H1 (cell line): ENCODE results near the gene NXPH1. TPM values are rescaled to one million over a fixed set of nuclear protein-coding genes. Genes with fewer than 3 reads are reported as not detected.

ENCODE experiments used
- BACH1 ChIP-seq: IDR thresholded peaks from 2 replicates; pipeline ENCODE4 v1.6.1; 2012; ENCODE audit warnings: low read length, improper control_type of control experiment
- BRCA1 ChIP-seq: IDR thresholded peaks from 2 replicates; pipeline ENCODE4 v1.6.1; 2012; ENCODE audit warnings: low read depth, low read length, improper control_type of control experiment
- CREB1 ChIP-seq: IDR thresholded peaks from 2 replicates; pipeline ENCODE4 v1.6.1; 2012; ENCODE audit warnings: inconsistent platforms
- EP300 ChIP-seq, 2 experiments: IDR thresholded peaks; 1 replicate in 1 of 2; 2 replicates in 1 of 2; pipeline ENCODE4 v1.6.1; 2011 to 2012; ENCODE audit warnings: low read depth in 2 of 2, low read length in 2 of 2, mild to moderate bottlenecking in 2 of 2, borderline replicate concordance in 1 of 2, inconsistent platforms in 1 of 2, moderate library complexity in 1 of 2
- EZH2 ChIP-seq: fragments of 200-600 bp; sonication (generic); IDR thresholded peaks from 2 replicates; pipeline ENCODE4 v1.7.1; 2012; ENCODE audit warnings: low read depth, mild to moderate bottlenecking, moderate library complexity, low read length, inconsistent platforms; ENCODE audit not compliant: severe bottlenecking
- HDAC2 ChIP-seq, 2 experiments: fragments of 300-600 bp in 1 of 2; sonication (generic) in 1 of 2; IDR thresholded peaks; 2 replicates each; pipeline ENCODE4 v1.6.1; 2011 to 2012; ENCODE audit warnings: low read depth in 2 of 2, low read length in 2 of 2, mild to moderate bottlenecking in 2 of 2, moderate library complexity in 2 of 2, borderline replicate concordance in 1 of 2, inconsistent platforms in 1 of 2
- JUN ChIP-seq: IDR thresholded peaks from 2 replicates; pipeline ENCODE4 v1.6.1; 2011; ENCODE audit warnings: low read depth, mild to moderate bottlenecking, improper control_type of control experiment, low read length
- JUND ChIP-seq: IDR thresholded peaks from 2 replicates; pipeline ENCODE4 v1.6.1; 2011; ENCODE audit warnings: mild to moderate bottlenecking, improper control_type of control experiment, low read length
- KDM1A ChIP-seq: fragments of 200-600, 300-600 bp; sonication (generic); IDR thresholded peaks from 2 replicates; pipeline ENCODE4 v1.7.1; 2016; ENCODE audit warnings: mild to moderate bottlenecking, low read length, borderline replicate concordance
- POLR2AphosphoS5 ChIP-seq: IDR thresholded peaks from 2 replicates; pipeline ENCODE4 v1.6.1; 2011; ENCODE audit warnings: low read depth, low read length
- RBBP5 ChIP-seq: IDR thresholded peaks from 2 replicates; pipeline ENCODE4 v1.7.1; 2012; ENCODE audit warnings: low read depth, mild to moderate bottlenecking, inconsistent platforms, low read length, moderate library complexity, borderline replicate concordance
- SIN3A ChIP-seq, 2 experiments: IDR thresholded peaks in 1 of 2; conservative IDR thresholded peaks in 1 of 2; 2 replicates each; pipeline ENCODE4 v1.6.1; 2011 to 2012; ENCODE audit warnings: low read length in 2 of 2, improper control_type of control experiment in 1 of 2, low read depth in 1 of 2, mild to moderate bottlenecking in 1 of 2
- SIRT6 ChIP-seq: IDR thresholded peaks from one replicate; pipeline ENCODE4 v1.7.1; 2012; ENCODE audit warnings: low read length, inconsistent platforms
- SP2 ChIP-seq: IDR thresholded peaks from 2 replicates; pipeline ENCODE4 v1.6.1; 2012; ENCODE audit warnings: mild to moderate bottlenecking, low read length, inconsistent platforms
- SP4 ChIP-seq: IDR thresholded peaks from 2 replicates; pipeline ENCODE4 v1.6.1; 2012; ENCODE audit warnings: low read length, inconsistent platforms
- YY1 ChIP-seq: IDR thresholded peaks from 2 replicates; pipeline ENCODE4 v1.6.1; 2011; ENCODE audit warnings: low read depth, mild to moderate bottlenecking, low read length
- polyA plus RNA-seq, 7 experiments: library from polyadenylated mRNA; depleted of rRNA in 3 of 7; stranded (reverse) in 5 of 7; unstranded in 2 of 7; fragments of >200 nt in 5 of 7; fragments of 200-250 nt in 2 of 7; gene quantifications; 1 replicate in 5 of 7; 2 replicates in 1 of 7; 4 replicates in 1 of 7; pipeline versions ENCODE4 v1.2.1 to v1.2.3, GENCODE V29; 2011 to 2013; ENCODE audit warnings: missing spikeins in 2 of 7, mixed read lengths in 2 of 7
- total RNA-seq: library from RNA; stranded (reverse); fragmentation: NEBNext Ultra II Directional; extraction: Animal tissue kit (Norgen Biotek cat#: 25700); gene quantifications from 2 replicates; pipeline ENCODE4 v1.2.1, GENCODE V29; 2021
- TF ChIP-seq, protein P1 (sequence below): IDR thresholded peaks from 2 replicates; pipeline ENCODE4 v1.6.1; 2011; ENCODE audit warnings: low read length, improper control_type of control experiment
- TF ChIP-seq, protein P2 (sequence below), 3 experiments: IDR thresholded peaks; 1 replicate in 2 of 3; 2 replicates in 1 of 3; pipeline versions ENCODE4 v1.5.1 to v1.6.1; 2011; ENCODE audit warnings: low read length in 3 of 3, mild to moderate bottlenecking in 3 of 3, inconsistent platforms in 2 of 3, low read depth in 1 of 3, moderate library complexity in 1 of 3; ENCODE audit not compliant: insufficient read depth in 1 of 3; ENCODE audit errors: control extremely low read depth in 1 of 3
- TF ChIP-seq, protein P3 (sequence below): IDR thresholded peaks from 2 replicates; pipeline ENCODE4 v1.6.1; 2012; ENCODE audit warnings: inconsistent platforms

NXPH1 gene
- total and polyA plus RNA-seq, 2 of the 8 experiments (the other 6 are each of a cell fraction or from before 2014, with no cell fraction given), result 0.14 to 1.0 TPM

DNA sequence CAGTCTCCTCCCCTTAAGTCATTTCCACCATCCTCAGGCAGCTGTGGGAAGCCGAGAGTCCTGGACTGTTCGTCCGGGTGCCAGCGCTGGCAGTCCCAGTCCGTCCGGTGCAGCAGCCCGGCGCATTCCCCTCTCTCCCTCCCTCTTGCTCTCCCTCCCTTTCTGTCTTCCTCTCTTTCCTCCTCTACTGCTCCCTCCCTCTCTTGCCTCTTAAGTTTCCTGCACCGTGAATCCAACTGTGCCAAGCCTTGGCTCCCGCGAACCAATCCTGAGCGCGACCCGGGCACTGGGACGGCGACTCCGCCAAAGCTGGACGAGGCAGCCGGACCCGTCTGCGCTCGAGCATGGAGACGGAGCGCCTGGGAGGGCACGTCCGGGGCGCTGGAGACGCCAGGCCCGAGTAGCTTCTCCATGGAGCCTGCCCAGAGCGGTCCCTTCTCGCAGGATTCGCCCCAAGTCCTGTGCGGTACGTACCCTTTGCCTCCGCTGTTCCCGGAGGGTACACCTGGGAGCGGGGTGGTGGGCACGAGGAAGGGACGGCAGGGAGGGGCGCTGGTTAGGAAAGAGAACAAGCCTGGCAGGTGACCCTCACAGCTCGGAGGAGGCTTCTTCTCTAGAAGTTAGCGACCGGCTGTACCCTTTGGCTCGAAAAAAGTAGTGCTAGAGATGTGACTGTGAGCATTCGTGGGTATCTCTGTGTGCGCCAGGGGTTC is 1.0 kb downstream of the NXPH1 start (continued):
- TF ChIP-seq EP300 (IDR thresholded peaks at IDR 0.05; ENCODE audit: borderline replicate concordance in 1 of 2, low read depth in 2 of 2, low read length in 2 of 2), result no peak
- no peak for TF ChIP-seq SIRT6
- TF ChIP-seq, protein P1, sequence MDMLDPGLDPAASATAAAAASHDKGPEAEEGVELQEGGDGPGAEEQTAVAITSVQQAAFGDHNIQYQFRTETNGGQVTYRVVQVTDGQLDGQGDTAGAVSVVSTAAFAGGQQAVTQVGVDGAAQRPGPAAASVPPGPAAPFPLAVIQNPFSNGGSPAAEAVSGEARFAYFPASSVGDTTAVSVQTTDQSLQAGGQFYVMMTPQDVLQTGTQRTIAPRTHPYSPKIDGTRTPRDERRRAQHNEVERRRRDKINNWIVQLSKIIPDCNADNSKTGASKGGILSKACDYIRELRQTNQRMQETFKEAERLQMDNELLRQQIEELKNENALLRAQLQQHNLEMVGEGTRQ, result no peak
- TF ChIP-seq SP4, result no peak
- TF ChIP-seq SIN3A (conservative IDR thresholded peaks at IDR 0.05 in 1 of 2, IDR thresholded peaks at IDR 0.05 in 1 of 2; ENCODE audit: low read depth in 1 of 2, low read length in 2 of 2), result peak; percentile 10 to 68; a peak in 2 of 4 replicates
- no peak for TF ChIP-seq KDM1A
- no peak for TF ChIP-seq EZH2
- TF ChIP-seq BRCA1, result no peak
- TF ChIP-seq SP2, result no peak
- no peak for TF ChIP-seq POLR2AphosphoS5
- TF ChIP-seq BACH1, result no peak
- TF ChIP-seq, protein P2, sequence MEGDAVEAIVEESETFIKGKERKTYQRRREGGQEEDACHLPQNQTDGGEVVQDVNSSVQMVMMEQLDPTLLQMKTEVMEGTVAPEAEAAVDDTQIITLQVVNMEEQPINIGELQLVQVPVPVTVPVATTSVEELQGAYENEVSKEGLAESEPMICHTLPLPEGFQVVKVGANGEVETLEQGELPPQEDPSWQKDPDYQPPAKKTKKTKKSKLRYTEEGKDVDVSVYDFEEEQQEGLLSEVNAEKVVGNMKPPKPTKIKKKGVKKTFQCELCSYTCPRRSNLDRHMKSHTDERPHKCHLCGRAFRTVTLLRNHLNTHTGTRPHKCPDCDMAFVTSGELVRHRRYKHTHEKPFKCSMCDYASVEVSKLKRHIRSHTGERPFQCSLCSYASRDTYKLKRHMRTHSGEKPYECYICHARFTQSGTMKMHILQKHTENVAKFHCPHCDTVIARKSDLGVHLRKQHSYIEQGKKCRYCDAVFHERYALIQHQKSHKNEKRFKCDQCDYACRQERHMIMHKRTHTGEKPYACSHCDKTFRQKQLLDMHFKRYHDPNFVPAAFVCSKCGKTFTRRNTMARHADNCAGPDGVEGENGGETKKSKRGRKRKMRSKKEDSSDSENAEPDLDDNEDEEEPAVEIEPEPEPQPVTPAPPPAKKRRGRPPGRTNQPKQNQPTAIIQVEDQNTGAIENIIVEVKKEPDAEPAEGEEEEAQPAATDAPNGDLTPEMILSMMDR (IDR thresholded peaks at IDR 0.05; ENCODE audit: control extremely low read depth in 1 of 3, insufficient read depth in 1 of 3, low read depth in 1 of 3, low read length in 3 of 3), result no peak
- TF ChIP-seq JUN, result no peak
- no peak for TF ChIP-seq HDAC2 (IDR thresholded peaks at IDR 0.05; ENCODE audit: borderline replicate concordance in 1 of 2, low read depth in 2 of 2, low read length in 2 of 2)
- no peak for TF ChIP-seq CREB1
- TF ChIP-seq, protein P3, sequence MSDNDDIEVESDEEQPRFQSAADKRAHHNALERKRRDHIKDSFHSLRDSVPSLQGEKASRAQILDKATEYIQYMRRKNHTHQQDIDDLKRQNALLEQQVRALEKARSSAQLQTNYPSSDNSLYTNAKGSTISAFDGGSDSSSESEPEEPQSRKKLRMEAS, result peak; percentile 57
- TF ChIP-seq YY1, result no peak
- TF ChIP-seq RBBP5, result peak; percentile 70; the same call in 1 of the 2 replicates
- TF ChIP-seq JUND, result no peak
